ENCODE measurements around the gene KIF1A.

- TF ChIP-seq POLR2AphosphoS5 (IDR thresholded peaks at IDR 0.05; ENCODE audit: low read depth, low read length) (no peak), POLR2A (IDR thresholded peaks at IDR 0.05; ENCODE audit: low read depth, low read length) (no peak), TAF1 (IDR thresholded peaks at IDR 0.05; ENCODE audit: borderline replicate concordance, low read depth, low read length) (no peak)
These were observed 9.4 kb downstream of the KIF1A start for GRCh38 chr2:240810621-240811020.
